HCT116 (cell line): ENCODE data around the gene TTC16.

Source experiments
- EZH2 ChIP-seq: fragments of 200-600 bp; sonication (generic); IDR thresholded peaks from 2 replicates; pipeline ENCODE4 v1.6.1; 2017; ENCODE audit warnings: antibody characterized with exemption, mixed run types
- POLR2A ChIP-seq: IDR thresholded peaks from 2 replicates; pipeline ENCODE4 v1.7.0; 2011; ENCODE audit warnings: borderline replicate concordance; ENCODE audit not compliant: insufficient read depth, insufficient read length; ENCODE audit errors: extremely low read depth
- RAD21 ChIP-seq: IDR thresholded peaks from 2 replicates; pipeline ENCODE4 v1.6.1; 2012; ENCODE audit warnings: low read depth, mild to moderate bottlenecking
- ZNF274 ChIP-seq: fragments of 200-500 bp; sonication (Bioruptor generic); IDR thresholded peaks from 2 replicates; pipeline ENCODE4 v1.6.1; 2014; ENCODE audit warnings: mild to moderate bottlenecking, low read depth, low read length, inconsistent platforms
- TF ChIP-seq, protein P1 (sequence below), 3 experiments: fragments of 200-600 bp in 1 of 3; sonication (generic) in 1 of 3; IDR thresholded peaks in 2 of 3; conservative IDR thresholded peaks in 1 of 3; 2 replicates each; pipeline ENCODE4 v1.5.1; 2012 to 2017; ENCODE audit warnings: low read depth in 2 of 3, low read length in 2 of 3, antibody characterized with exemption in 1 of 3, borderline replicate concordance in 1 of 3, control low read depth in 1 of 3, mild to moderate bottlenecking in 1 of 3, mixed read lengths in 1 of 3, mixed run types in 1 of 3, moderate library complexity in 1 of 3; ENCODE audit not compliant: insufficient read depth in 1 of 3

GRCh38 chr9:127738666-127739065, 22.8 kb downstream of the TTC16 start:
- no peak for TF ChIP-seq POLR2A
- TF ChIP-seq, protein P1, sequence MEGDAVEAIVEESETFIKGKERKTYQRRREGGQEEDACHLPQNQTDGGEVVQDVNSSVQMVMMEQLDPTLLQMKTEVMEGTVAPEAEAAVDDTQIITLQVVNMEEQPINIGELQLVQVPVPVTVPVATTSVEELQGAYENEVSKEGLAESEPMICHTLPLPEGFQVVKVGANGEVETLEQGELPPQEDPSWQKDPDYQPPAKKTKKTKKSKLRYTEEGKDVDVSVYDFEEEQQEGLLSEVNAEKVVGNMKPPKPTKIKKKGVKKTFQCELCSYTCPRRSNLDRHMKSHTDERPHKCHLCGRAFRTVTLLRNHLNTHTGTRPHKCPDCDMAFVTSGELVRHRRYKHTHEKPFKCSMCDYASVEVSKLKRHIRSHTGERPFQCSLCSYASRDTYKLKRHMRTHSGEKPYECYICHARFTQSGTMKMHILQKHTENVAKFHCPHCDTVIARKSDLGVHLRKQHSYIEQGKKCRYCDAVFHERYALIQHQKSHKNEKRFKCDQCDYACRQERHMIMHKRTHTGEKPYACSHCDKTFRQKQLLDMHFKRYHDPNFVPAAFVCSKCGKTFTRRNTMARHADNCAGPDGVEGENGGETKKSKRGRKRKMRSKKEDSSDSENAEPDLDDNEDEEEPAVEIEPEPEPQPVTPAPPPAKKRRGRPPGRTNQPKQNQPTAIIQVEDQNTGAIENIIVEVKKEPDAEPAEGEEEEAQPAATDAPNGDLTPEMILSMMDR (IDR thresholded peaks at IDR 0.05 in 2 of 3, conservative IDR thresholded peaks at IDR 0.05 in 1 of 3; ENCODE audit: borderline replicate concordance in 1 of 3, insufficient read depth in 1 of 3, low read depth in 2 of 3, low read length in 2 of 3): no peak
- no peak for TF ChIP-seq RAD21
- TF ChIP-seq EZH2: no peak
- TF ChIP-seq ZNF274: no peak
